Ammon's horn (tissue), 1 donor: ENCODE data around the gene PNPLA8.
"Not testable (repeated sequence)": the region's sequence is repeated elsewhere in the genome, so short reads cannot be mapped to it uniquely, and the experiment has no call there.

ENCODE experiments used
- DNase-seq: peaks from one replicate; pipeline ENCODE4 v3.0.0-alpha.2; 2016; ENCODE audit warnings: low spot score

The PNPLA8 gene

GRCh38 chr7:108525985-108526767 lies at the start of gene PNPLA8:
TSS of gene PNPLA8 (minus strand) at chr7:108526135. CDS start at chr7:108515491, 10,644 bp downstream.
- peak; percentile 100 for DNase-seq

- no peak for DNase-seq
These were observed 49.2 kb upstream of the PNPLA8 start for GRCh38 chr7:108575156-108575555.

GRCh38 chr7:108572480-108572879 lies 46.5 kb upstream of the PNPLA8 start:
- no peak for DNase-seq

- peak; percentile 51 for DNase-seq
These were observed 44.3 kb upstream of the PNPLA8 start for GRCh38 chr7:108570146-108570755.

- DNase-seq: peak; percentile 100
These were observed 43.6 kb upstream of the PNPLA8 start, which contains the start of the genes DNAJB9 and THAP5 for GRCh38 chr7:108569381-108570145. TSS of gene DNAJB9 (plus strand) at chr7:108569874. CDS start at chr7:108571727, 1,853 bp downstream. TSS of gene THAP5 (minus strand) at chr7:108569706. CDS start at chr7:108569569, 137 bp downstream.

GRCh38 chr7:108568801-108569380 lies 43.0 kb upstream of the PNPLA8 start:
- DNase-seq: no peak

GRCh38 chr7:108565987-108566386 lies 40.1 kb upstream of the PNPLA8 start:
- DNase-seq: no peak

GRCh38 chr7:108561047-108561619 lies 35.2 kb upstream of the PNPLA8 start:
- DNase-seq: no peak

GRCh38 chr7:108559253-108559652 lies 33.3 kb upstream of the PNPLA8 start:
- DNase-seq: no peak

GRCh38 chr7:108557617-108558016 lies 31.7 kb upstream of the PNPLA8 start:
- no peak for DNase-seq

- no peak for DNase-seq
These were observed 31.3 kb upstream of the PNPLA8 start for GRCh38 chr7:108557191-108557590.

GRCh38 chr7:108556665-108557064 lies 30.7 kb upstream of the PNPLA8 start:
- DNase-seq: not testable (repeated sequence)

- not testable (repeated sequence) for DNase-seq
These were observed 22.4 kb upstream of the PNPLA8 start for GRCh38 chr7:108548141-108548896.

- DNase-seq: no peak
These were observed 15.5 kb upstream of the PNPLA8 start for GRCh38 chr7:108541478-108541877.

- DNase-seq: not testable (repeated sequence)
These were observed 12.8 kb upstream of the PNPLA8 start for GRCh38 chr7:108538685-108539084.

GRCh38 chr7:108538236-108538635 lies 12.3 kb upstream of the PNPLA8 start:
- DNase-seq: not testable (repeated sequence)

GRCh38 chr7:108537229-108537628 lies 11.3 kb upstream of the PNPLA8 start:
- DNase-seq: no peak

GRCh38 chr7:108535744-108536143 lies 9.8 kb upstream of the PNPLA8 start:
- DNase-seq: no peak

- DNase-seq: no peak
These were observed 9.3 kb upstream of the PNPLA8 start for GRCh38 chr7:108535257-108535656.

- DNase-seq: no peak
These were observed 7.8 kb upstream of the PNPLA8 start for GRCh38 chr7:108533712-108534111.

GRCh38 chr7:108529341-108529740 lies 3.4 kb upstream of the PNPLA8 start:
- no peak for DNase-seq
